ENCODE results near the gene ARMC6. TPM values are rescaled to one million over a fixed set of nuclear protein-coding genes. Genes with fewer than 3 reads are reported as not detected.

ARMC6 gene
- total RNA-seq, 1 experiment from 2014 or later: 102 TPM

DNA sequence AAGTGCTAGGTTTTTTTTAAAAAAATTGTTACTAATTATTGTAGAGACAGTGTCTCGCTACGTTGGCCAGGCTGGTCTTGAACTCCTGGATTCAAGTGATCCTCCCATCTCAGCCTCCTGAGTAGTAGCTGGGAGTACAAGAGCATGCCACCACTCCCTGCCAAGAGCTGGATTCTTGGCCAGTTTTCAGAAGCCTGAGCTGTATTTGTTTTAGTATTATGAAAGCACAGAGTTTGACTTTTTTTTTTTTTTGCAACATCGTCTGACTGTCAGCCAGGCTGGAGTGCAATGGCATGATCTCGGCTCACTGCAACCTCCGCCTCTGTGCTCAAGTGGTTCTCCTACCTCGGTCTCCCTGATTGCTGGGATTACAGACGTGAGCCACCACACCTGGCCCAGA, 7.0 kb downstream of the ARMC6 start:
- H3F3A ChIP-seq (ENCODE audit: low read length, unreplicated experiment): no peaks in the 10 kb centered on the region
- no TSS peak for BruUV-seq (replicated peaks)
- ATAC-seq (peak; percentile 74), DNase-seq (peak; percentile 63)
- H3K9me3 ChIP-seq (ENCODE audit: low read length): no peaks in the 10 kb centered on the region
- no peak for TF ChIP-seq EZH2phosphoT487 (IDR thresholded peaks at IDR 0.05; ENCODE audit: borderline replicate concordance, low read length)
- TF ChIP-seq, protein P1, sequence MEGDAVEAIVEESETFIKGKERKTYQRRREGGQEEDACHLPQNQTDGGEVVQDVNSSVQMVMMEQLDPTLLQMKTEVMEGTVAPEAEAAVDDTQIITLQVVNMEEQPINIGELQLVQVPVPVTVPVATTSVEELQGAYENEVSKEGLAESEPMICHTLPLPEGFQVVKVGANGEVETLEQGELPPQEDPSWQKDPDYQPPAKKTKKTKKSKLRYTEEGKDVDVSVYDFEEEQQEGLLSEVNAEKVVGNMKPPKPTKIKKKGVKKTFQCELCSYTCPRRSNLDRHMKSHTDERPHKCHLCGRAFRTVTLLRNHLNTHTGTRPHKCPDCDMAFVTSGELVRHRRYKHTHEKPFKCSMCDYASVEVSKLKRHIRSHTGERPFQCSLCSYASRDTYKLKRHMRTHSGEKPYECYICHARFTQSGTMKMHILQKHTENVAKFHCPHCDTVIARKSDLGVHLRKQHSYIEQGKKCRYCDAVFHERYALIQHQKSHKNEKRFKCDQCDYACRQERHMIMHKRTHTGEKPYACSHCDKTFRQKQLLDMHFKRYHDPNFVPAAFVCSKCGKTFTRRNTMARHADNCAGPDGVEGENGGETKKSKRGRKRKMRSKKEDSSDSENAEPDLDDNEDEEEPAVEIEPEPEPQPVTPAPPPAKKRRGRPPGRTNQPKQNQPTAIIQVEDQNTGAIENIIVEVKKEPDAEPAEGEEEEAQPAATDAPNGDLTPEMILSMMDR (conservative IDR thresholded peaks at IDR 0.05; ENCODE audit: low read depth, low read length): no peak
- no peak for TF ChIP-seq EZH2 (IDR thresholded peaks at IDR 0.05; ENCODE audit: low read length, unreplicated experiment)
- H2AFZ ChIP-seq (ENCODE audit: low read length): no peak overlapping the region
- peaks cover 5% of the 10 kb centered on the region for H3K4me1 ChIP-seq (ENCODE audit: insufficient read depth, low read length)
- peaks cover 72% of the 10 kb centered on the region for H3K79me2 ChIP-seq (ENCODE audit: low read length)
- no peak overlapping the region for H3K9ac ChIP-seq (ENCODE audit: low read length)
- CTCF ChIA-PET: interaction anchor here (0.6 kb wide), 1 partner anchor 339 kb away, joined by 3 read pairs; no protein-coding TSS in a partner anchor
- H3K9me2 ChIP-seq (replicated peaks; ENCODE audit: low read length): no peaks in the 10 kb centered on the region
- no peaks in the 10 kb centered on the region for H3K27me3 ChIP-seq (ENCODE audit: low read length)
- H3K36me3 ChIP-seq (ENCODE audit: low read depth, low read length): peaks cover 35% of the 10 kb centered on the region
- no peak overlapping the region for H3K4me3 ChIP-seq (ENCODE audit: low read length)
- no peak overlapping the region for H3K4me2 ChIP-seq (ENCODE audit: low read length)
- no peaks in the 10 kb centered on the region for H4K20me1 ChIP-seq (ENCODE audit: low read length)
- intact Hi-C loops (cut with micrococcal nuclease): no loop called here
- no peak overlapping the region for H3K27ac ChIP-seq (ENCODE audit: low read length)
- POLR2A ChIA-PET (ENCODE audit: unreplicated experiment): no interaction called here

DNA sequence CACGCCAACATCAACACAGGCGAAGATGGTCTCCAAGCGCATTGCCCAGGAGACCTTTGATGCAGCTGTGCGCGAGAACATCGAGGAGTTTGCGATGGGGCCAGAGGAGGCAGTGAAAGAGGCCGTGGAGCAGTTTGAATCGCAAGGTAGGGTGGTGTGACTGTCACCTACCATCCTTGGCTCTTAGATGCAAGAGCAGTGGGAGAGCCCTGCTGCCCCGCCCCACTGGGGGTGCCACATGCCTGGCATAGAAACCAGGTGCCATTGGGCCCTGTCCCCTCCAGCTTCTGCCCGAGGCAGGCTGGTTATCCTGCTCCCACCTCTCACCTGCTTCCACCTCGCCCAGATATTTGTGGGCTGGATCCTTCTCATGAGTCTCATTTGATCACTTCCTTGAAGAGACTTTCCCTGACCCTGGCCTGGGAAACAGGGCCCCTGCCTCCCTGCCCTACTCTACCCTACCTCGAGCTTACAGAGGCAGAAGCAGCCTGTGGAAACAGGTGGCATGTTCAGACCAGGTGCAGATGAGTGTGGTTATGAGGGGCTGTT, 9.4 kb downstream of the ARMC6 start:
- Histone ChIP-seq H3K4me2 (ENCODE audit: low read length) (no peak overlapping the region), H3K9me3 (ENCODE audit: low read length) (no peaks in the 10 kb centered on the region), H3K4me1 (ENCODE audit: insufficient read depth, low read length) (no peaks in the 10 kb centered on the region), H3K79me2 (ENCODE audit: low read length) (peaks cover 48% of the 10 kb centered on the region), H4K20me1 (ENCODE audit: low read length) (no peaks in the 10 kb centered on the region), H3F3A (ENCODE audit: low read length, unreplicated experiment) (no peaks in the 10 kb centered on the region), H3K36me3 (ENCODE audit: low read depth, low read length) (peaks cover 35% of the 10 kb centered on the region), H3K4me3 (ENCODE audit: low read length) (no peak overlapping the region), H2AFZ (ENCODE audit: low read length) (no peak overlapping the region), H3K27ac (ENCODE audit: low read length) (no peak overlapping the region), H3K9me2 (replicated peaks; ENCODE audit: low read length) (no peaks in the 10 kb centered on the region), H3K27me3 (ENCODE audit: low read length) (no peaks in the 10 kb centered on the region), H3K9ac (ENCODE audit: low read length) (no peak overlapping the region)
- ATAC-seq (no peak), DNase-seq (no peak)
- intact Hi-C loops (cut with micrococcal nuclease): no loop called here
- TF ChIP-seq EZH2phosphoT487 (IDR thresholded peaks at IDR 0.05; ENCODE audit: borderline replicate concordance, low read length) (no peak), EZH2 (IDR thresholded peaks at IDR 0.05; ENCODE audit: low read length, unreplicated experiment) (no peak)
- TF ChIP-seq, protein P1 (conservative IDR thresholded peaks at IDR 0.05; ENCODE audit: low read depth, low read length): no peak
- no TSS peak for BruUV-seq (replicated peaks)
- CTCF ChIA-PET: no interaction called here
- POLR2A ChIA-PET (ENCODE audit: unreplicated experiment): no interaction called here

DNA sequence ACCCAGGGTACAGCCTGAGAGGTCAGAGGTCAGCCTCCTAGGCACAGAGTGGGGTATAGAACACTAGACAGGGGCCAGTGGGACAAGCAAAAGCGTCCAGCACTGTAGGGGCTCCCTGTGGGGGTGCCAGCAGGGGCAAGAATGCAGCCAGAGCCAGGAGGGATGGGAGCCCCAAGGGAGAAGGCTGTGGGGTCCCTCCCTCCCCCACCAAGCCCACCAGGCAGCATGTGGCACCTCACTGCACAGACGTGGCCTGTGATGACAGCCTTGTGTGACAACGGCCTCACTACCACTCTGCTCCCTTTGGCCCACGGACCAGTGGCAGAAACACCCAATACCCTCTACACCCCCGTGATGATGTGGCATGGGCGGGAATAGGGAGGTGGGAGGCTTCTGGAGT, 10.1 kb downstream of the ARMC6 start:
- H3K9me2 ChIP-seq (replicated peaks; ENCODE audit: low read length): no peaks in the 10 kb centered on the region
- ChIA-PET POLR2A (ENCODE audit: unreplicated experiment) (no interaction called here), CTCF (no interaction called here)
- no peak overlapping the region for H3K4me3 ChIP-seq (ENCODE audit: low read length)
- TF ChIP-seq EZH2 (IDR thresholded peaks at IDR 0.05; ENCODE audit: low read length, unreplicated experiment) (no peak), EZH2phosphoT487 (IDR thresholded peaks at IDR 0.05; ENCODE audit: borderline replicate concordance, low read length) (no peak)
- TF ChIP-seq, protein P1 (conservative IDR thresholded peaks at IDR 0.05; ENCODE audit: low read depth, low read length): no peak
- ATAC-seq (no peak), DNase-seq (no peak)
- peaks cover 35% of the 10 kb centered on the region for H3K36me3 ChIP-seq (ENCODE audit: low read depth, low read length)
- H3K4me1 ChIP-seq (ENCODE audit: insufficient read depth, low read length): no peaks in the 10 kb centered on the region
- H3K9ac ChIP-seq (ENCODE audit: low read length): no peak overlapping the region
- BruUV-seq (replicated peaks): no TSS peak
- H3K4me2 ChIP-seq (ENCODE audit: low read length): no peak overlapping the region
- intact Hi-C loops (cut with micrococcal nuclease): no loop called here
- H3K79me2 ChIP-seq (ENCODE audit: low read length): peaks cover 42% of the 10 kb centered on the region
- no peaks in the 10 kb centered on the region for H4K20me1 ChIP-seq (ENCODE audit: low read length)
- no peaks in the 10 kb centered on the region for H3K27me3 ChIP-seq (ENCODE audit: low read length)
- H3K27ac ChIP-seq (ENCODE audit: low read length): no peak overlapping the region
- no peak overlapping the region for H2AFZ ChIP-seq (ENCODE audit: low read length)
- H3F3A ChIP-seq (ENCODE audit: low read length, unreplicated experiment): no peaks in the 10 kb centered on the region
- H3K9me3 ChIP-seq (ENCODE audit: low read length): no peaks in the 10 kb centered on the region

Data from PC-3 (cell line).